Left ventricle myocardium inferior (tissue), 1 donor: ENCODE results near the gene MRPS9. TPM values are rescaled to one million over a fixed set of nuclear protein-coding genes. Genes with fewer than 3 reads are reported as not detected.

ENCODE experiments used
- DNase-seq: peaks from one replicate; pipeline ENCODE4 v3.0.0-alpha.2; 2020
- H3K27ac ChIP-seq: fragments of 200-600 bp; replicated peaks from 2 replicates; pipeline ENCODE4 v1.8.0; 2021
- H3K27me3 ChIP-seq: fragments of 200-600 bp; 2 replicates; pipeline ENCODE4 v1.8.0; 2021; ENCODE audit warnings: low read depth
- H3K36me3 ChIP-seq: fragments of 200-600 bp; 2 replicates; pipeline ENCODE4 v1.8.0; 2021
- H3K4me1 ChIP-seq: fragments of 200-600 bp; 2 replicates; pipeline ENCODE4 v1.8.0; 2021
- H3K4me3 ChIP-seq: fragments of 200-600 bp; 2 replicates; pipeline ENCODE4 v1.8.0; 2021; ENCODE audit warnings: mild to moderate bottlenecking, moderate library complexity
- H3K9me3 ChIP-seq: fragments of 200-600 bp; replicated peaks from 2 replicates; pipeline ENCODE4 v1.8.0; 2021
- intact Hi-C: fragments of 100-400 bp; cut with micrococcal nuclease; formaldehyde crosslinking; loops from one replicate; pipeline ENCODE4 v1.11.0; 2022
- long read RNA-seq: library from polyadenylated mRNA; unstranded; transcript quantifications from one replicate; pipeline ENCODE4 v2.0.0, GENCODE V29; 2021
- total RNA-seq: library from RNA; stranded (reverse); fragmentation: NEBNext Ultra II Directional; extraction: Animal tissue kit (Norgen Biotek cat#: 25700); gene quantifications from one replicate; pipeline ENCODE4 v1.2.1, GENCODE V29; 2021
- TF ChIP-seq, protein P1 (sequence below): fragments of 200-600 bp; IDR thresholded peaks from 2 replicates; pipeline ENCODE4 v1.8.0; 2021; ENCODE audit warnings: antibody characterized with exemption, mild to moderate bottlenecking, borderline replicate concordance
- donor health status: DM: no; HTN: yes; CAD: no; lungs with severe emphysema.

MRPS9 gene
- 73.2 TPM for total RNA-seq
- long read RNA-seq, transcript MRPS9-201 (11 exons, 1,500 nt) = major isoform, 129 of 135 reads
- long read RNA-seq, partial matches to known transcripts = 2 of 135 reads
- long read RNA-seq, other reads (novel, unspliced or antisense) = 4 of 135 reads

DNA sequence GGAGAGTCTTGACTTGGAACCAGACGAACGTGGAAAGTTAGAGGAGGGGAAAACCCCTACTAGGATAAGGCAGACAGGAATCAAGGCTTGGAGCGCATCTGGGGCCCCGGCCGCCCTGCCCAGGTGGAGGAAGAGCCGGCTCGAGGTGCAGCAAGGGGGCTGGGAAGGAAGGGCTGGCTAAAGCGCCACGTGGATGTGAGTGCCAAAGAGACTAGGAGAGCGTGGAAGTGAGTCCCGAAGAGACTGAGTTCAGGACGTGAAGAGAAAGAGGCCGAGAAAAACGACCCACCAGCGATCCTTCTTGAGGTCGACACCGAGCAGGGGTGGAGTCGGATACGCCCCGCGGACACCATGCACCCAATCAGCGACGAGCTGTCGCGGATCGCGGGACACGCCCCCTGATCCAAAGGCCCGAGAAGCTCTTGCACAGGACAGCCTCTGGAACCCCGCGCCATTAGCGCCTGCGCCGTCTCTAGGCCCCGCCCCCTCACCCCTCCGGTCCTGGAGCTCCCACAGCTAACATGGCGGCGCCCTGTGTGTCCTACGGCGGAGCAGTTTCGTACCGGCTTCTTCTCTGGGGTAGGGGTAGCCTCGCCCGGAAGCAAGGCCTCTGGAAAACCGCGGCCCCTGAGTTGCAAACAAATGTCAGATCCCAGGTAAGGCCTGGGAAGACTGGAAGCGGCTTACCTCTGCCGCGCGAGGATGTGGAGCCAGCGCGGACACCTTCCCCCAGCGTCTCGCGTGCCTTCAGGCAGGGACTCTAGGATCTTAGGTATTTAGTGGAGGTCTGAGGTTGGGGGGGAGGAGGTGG lies at the start of gene MRPS9:
Gene MRPS9, plus strand, starts transcription at position 498 of the 811 bp plus-strand sequence. Its CDS starts 24 bp downstream, at position 522.
- peaks cover 57% of the 10 kb centered on the region for H3K4me1 ChIP-seq
- intact Hi-C loops = no loop called here
- no peaks in the 10 kb centered on the region for H3K36me3 ChIP-seq
- H3K27me3 ChIP-seq = no peaks in the 10 kb centered on the region
- peak; percentile 99 for DNase-seq
- H3K27ac ChIP-seq = peak within 1 kb of the TSS; percentile 91
- H3K9me3 ChIP-seq = no peaks in the 10 kb centered on the region
- TF ChIP-seq, protein P1, sequence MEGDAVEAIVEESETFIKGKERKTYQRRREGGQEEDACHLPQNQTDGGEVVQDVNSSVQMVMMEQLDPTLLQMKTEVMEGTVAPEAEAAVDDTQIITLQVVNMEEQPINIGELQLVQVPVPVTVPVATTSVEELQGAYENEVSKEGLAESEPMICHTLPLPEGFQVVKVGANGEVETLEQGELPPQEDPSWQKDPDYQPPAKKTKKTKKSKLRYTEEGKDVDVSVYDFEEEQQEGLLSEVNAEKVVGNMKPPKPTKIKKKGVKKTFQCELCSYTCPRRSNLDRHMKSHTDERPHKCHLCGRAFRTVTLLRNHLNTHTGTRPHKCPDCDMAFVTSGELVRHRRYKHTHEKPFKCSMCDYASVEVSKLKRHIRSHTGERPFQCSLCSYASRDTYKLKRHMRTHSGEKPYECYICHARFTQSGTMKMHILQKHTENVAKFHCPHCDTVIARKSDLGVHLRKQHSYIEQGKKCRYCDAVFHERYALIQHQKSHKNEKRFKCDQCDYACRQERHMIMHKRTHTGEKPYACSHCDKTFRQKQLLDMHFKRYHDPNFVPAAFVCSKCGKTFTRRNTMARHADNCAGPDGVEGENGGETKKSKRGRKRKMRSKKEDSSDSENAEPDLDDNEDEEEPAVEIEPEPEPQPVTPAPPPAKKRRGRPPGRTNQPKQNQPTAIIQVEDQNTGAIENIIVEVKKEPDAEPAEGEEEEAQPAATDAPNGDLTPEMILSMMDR = no peak
- H3K4me3 ChIP-seq = peak within 1 kb of the TSS; percentile 91

DNA sequence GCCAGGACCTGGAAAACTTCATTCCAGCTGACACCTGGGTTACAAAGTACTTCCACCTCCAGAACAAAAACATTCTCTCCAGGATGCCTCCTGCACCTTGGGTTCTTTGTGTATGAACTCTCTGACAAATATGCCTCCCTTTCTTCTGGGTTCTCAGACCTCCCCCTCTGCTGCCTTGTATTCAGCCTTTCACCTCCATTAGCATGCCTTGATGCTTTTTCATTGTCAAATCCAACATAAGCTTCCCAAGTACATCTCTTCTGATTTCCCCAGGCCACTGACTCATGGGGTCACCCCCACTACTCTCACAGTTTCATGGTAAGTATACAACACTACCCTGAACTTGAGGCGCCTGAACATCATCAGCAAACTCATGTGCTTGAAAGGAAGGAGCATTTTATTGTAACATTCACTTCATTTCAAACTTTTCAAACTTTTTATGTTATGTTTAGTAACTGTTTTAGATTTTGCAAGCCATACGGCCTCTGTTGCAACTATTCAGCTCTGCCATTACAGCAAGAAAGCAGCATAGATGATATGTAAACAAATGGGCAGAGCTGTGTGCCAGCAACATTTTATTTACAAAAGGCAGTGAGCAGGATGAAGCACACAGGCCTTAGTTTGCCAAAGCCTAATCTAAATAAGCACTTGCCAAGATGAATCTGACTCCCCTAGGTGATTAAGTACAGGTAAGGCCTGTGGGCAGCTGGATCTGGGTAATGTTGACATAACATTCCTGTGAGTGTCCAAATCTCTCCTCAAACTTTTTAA lies 32.5 kb upstream of the MRPS9 start:
- intact Hi-C loops = no loop called here
- H3K27me3 ChIP-seq = no peaks in the 10 kb centered on the region

DNA sequence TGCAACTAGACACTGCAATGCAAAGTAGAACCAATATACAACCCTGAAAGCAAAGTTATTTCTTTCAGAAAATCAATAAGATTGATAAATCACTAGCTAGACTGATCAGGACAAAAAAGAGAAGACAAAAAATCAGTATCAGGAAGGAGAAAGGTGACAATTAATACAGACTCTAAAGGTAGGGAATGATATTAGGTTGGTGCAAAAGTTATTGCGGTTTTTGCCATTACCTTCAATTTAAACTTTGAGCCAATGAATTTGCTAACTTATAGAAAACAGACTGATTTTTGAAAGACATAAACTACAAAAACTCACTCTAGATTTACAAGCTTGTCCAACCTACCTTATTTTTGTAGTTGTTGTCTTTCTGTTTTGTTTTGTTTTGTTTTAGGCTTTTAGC lies 30.5 kb upstream of the MRPS9 start:
- no peak overlapping the region for H3K4me3 ChIP-seq
- TF ChIP-seq, protein P1 = no peak
- H3K27me3 ChIP-seq = no peaks in the 10 kb centered on the region
- no peaks in the 10 kb centered on the region for H3K36me3 ChIP-seq
- H3K9me3 ChIP-seq = peaks cover 52% of the 10 kb centered on the region
- no peak overlapping the region for H3K27ac ChIP-seq
- DNase-seq = no peak
- intact Hi-C loops = no loop called here
- H3K4me1 ChIP-seq = no peaks in the 10 kb centered on the region

More for the DNA sequence above, 32.5 kb upstream of the MRPS9 start:
- TF ChIP-seq, protein P1 = no peak
- Histone ChIP-seq H3K36me3 (no peaks in the 10 kb centered on the region), H3K4me3 (no peak overlapping the region), H3K4me1 (no peaks in the 10 kb centered on the region), H3K27ac (no peak overlapping the region), H3K9me3 (peaks cover 57% of the 10 kb centered on the region)
- no peak for DNase-seq

DNA sequence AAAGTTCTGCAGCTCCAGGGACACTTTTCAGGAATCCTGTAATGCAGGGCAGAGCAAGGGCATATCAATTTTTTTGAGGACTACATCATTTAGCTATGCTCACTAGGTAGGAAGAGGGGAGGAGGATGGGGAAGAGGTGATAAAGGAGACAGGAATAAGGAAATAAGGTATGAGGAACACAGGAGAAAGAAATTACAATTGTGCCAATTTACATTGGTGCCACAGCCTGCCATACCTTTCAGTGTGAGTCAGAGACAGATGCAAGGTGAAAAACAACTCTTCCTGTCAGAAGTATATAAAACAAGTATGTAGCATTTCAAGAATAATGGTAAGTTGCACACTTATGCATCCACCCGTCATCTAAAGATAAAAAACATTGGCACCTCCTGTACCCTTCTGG lies 5.4 kb upstream of the MRPS9 start:
- H3K9me3 ChIP-seq = peaks cover 5% of the 10 kb centered on the region
- H3K4me3 ChIP-seq = no peak overlapping the region
- H3K36me3 ChIP-seq = no peaks in the 10 kb centered on the region
- no peak for DNase-seq
- H3K4me1 ChIP-seq = peaks cover 9% of the 10 kb centered on the region
- no peak overlapping the region for H3K27ac ChIP-seq
- no peaks in the 10 kb centered on the region for H3K27me3 ChIP-seq
- TF ChIP-seq, protein P1 = no peak
- intact Hi-C loops = no loop called here

DNA sequence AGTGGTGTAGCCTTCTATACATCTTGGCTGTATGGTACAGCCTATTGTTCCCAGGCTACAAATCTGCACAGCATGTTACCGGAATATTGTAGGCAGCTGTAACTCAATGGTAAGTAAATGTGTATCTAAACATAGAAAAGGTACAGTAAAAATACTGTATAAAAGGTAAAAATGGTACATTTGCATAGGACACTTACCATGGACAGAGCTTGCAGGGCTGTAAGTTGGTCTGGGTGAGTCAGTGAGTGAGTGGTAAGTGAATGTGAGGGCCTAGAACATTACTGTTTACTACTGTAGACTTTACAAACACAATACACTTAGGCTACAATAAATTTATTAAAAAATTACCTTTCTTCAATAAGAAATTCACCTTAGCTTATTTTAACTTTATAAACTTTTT lies 3.7 kb upstream of the MRPS9 start:
- TF ChIP-seq, protein P1 = no peak
- no peak overlapping the region for H3K4me3 ChIP-seq
- no peak overlapping the region for H3K27ac ChIP-seq
- H3K27me3 ChIP-seq = no peaks in the 10 kb centered on the region
- intact Hi-C loops = no loop called here
- H3K4me1 ChIP-seq = peaks cover 24% of the 10 kb centered on the region
- H3K36me3 ChIP-seq = no peaks in the 10 kb centered on the region
- no peak for DNase-seq
- H3K9me3 ChIP-seq = peaks cover 5% of the 10 kb centered on the region
